GM12891 (cell line): ENCODE measurements around the gene RNF166.

Source experiments
- POLR2A ChIP-seq: IDR thresholded peaks from 2 replicates; pipeline ENCODE4 v1.6.1; 2011; ENCODE audit warnings: low read depth, low read length, control low read depth
- POLR2AphosphoS5 ChIP-seq: IDR thresholded peaks from 2 replicates; pipeline ENCODE4 v1.6.1; 2011; ENCODE audit warnings: low read depth, low read length, control low read depth
- POU2F2 ChIP-seq: IDR thresholded peaks from 2 replicates; pipeline ENCODE4 v1.6.1; 2011; ENCODE audit warnings: low read depth, mild to moderate bottlenecking, control low read depth, low read length, moderate library complexity
- SPI1 ChIP-seq: IDR thresholded peaks from 2 replicates; pipeline ENCODE4 v1.6.1; 2011; ENCODE audit warnings: low read depth, low read length, control low read depth

DNA sequence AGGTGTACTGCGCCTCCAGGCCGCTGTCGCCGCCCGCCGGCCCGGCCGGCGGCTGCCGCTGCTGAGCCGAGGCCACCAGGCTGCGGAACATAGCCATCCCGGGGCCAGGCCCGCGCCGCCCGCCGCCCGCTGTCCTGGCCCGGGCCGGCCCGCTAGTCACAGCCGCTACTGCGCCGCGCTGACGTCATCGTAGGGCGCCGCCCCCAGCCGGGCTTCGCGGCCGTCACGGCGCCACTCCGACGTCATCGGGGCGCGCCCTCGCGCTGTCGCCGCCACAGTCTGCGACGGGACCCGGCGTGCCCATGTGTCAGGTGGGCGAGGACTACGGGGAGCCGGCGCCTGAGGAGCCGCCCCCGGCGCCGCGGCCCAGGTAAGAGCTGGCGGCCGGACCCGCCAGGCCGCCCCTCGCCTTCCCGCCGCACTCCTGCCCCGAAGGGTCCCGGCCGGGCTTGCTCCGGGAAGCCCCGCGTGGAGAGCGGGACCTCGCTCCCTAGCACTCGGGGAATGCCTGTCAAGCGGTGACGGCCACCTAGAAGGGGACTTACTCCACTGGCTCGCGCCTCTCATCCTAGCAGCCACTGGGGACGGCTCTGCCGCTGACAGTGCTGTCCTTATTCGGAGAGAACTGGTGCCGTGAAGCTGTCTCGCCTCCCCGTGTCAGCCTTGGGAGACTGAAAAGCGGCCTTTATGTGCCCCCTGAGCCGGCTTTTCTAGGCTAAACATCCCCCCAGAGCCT is at the start of gene RNF166, which contains the start of gene CTU2:
- no peak for TF ChIP-seq POLR2AphosphoS5
- TF ChIP-seq POLR2A = no peak; the same call in 1 of the 2 replicates
- TF ChIP-seq POU2F2 = no peak
- no peak for TF ChIP-seq SPI1
